ENCODE measurements around the gene CD28.

DNA sequence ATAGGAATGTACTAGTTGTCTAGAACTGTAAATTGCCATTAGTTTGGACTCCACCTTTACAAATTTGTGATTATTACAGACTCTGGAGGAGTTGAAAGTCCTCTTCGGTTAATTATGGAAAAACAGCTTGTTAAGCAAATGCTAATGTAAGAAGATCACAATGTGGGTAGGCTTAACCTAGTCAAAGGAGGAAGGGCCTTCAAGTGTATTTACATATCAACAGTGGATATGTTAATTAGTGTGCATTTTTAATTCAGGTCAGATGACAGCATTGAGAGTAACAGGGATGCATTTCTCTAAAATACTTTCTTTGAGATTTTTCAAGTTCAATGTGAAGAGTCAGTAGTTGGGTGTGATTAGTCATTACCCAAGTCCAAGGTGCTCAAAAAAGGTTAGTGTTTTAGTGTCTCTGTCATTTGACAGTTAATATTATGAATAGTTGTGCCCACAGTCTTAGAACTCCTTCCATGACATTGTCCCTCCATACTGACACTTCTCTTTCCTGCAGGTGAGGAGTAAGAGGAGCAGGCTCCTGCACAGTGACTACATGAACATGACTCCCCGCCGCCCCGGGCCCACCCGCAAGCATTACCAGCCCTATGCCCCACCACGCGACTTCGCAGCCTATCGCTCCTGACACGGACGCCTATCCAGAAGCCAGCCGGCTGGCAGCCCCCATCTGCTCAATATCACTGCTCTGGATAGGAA, 28.0 kb downstream of the CD28 start:
- TF ChIP-seq, protein P1, sequence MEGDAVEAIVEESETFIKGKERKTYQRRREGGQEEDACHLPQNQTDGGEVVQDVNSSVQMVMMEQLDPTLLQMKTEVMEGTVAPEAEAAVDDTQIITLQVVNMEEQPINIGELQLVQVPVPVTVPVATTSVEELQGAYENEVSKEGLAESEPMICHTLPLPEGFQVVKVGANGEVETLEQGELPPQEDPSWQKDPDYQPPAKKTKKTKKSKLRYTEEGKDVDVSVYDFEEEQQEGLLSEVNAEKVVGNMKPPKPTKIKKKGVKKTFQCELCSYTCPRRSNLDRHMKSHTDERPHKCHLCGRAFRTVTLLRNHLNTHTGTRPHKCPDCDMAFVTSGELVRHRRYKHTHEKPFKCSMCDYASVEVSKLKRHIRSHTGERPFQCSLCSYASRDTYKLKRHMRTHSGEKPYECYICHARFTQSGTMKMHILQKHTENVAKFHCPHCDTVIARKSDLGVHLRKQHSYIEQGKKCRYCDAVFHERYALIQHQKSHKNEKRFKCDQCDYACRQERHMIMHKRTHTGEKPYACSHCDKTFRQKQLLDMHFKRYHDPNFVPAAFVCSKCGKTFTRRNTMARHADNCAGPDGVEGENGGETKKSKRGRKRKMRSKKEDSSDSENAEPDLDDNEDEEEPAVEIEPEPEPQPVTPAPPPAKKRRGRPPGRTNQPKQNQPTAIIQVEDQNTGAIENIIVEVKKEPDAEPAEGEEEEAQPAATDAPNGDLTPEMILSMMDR (IDR thresholded peaks at IDR 0.05; ENCODE audit: poor library complexity, severe bottlenecking): no peak
- TF ChIP-seq MXI1 (conservative IDR thresholded peaks at IDR 0.05; ENCODE audit: poor library complexity, severe bottlenecking) (no peak), TAF1 (IDR thresholded peaks at IDR 0.05; ENCODE audit: low read depth) (no peak), SMC3 (conservative IDR thresholded peaks at IDR 0.05; ENCODE audit: poor library complexity) (no peak)

Measured in neural cell (in vitro differentiated cells).